Endodermal cell (in vitro differentiated cells): ENCODE data around the gene CPLANE2. TPM values are rescaled to one million over a fixed set of nuclear protein-coding genes. Genes with fewer than 3 reads are reported as not detected.

Experiments used
- DNase-seq: peaks from one replicate; pipeline ENCODE4 v3.0.0-alpha.2; 2017
- H3K27ac ChIP-seq: 2 replicates; pipeline ENCODE4 v1.5.1; 2013; ENCODE audit warnings: mild to moderate bottlenecking, low read depth, low read length, moderate library complexity
- H3K27me3 ChIP-seq: 2 replicates; pipeline ENCODE4 v1.6.1; 2013; ENCODE audit warnings: mild to moderate bottlenecking, low read length, moderate library complexity; ENCODE audit not compliant: insufficient read depth, control insufficient read depth, poor library complexity, severe bottlenecking
- H3K36me3 ChIP-seq: 2 replicates; pipeline ENCODE4 v1.7.0; 2013; ENCODE audit warnings: mild to moderate bottlenecking, low read length, moderate library complexity; ENCODE audit not compliant: control insufficient read depth, insufficient read depth
- H3K4me1 ChIP-seq: one replicate; pipeline ENCODE4 v1.7.0; 2013; ENCODE audit warnings: low read length; ENCODE audit not compliant: control insufficient read depth, insufficient read depth
- H3K4me3 ChIP-seq: 2 replicates; pipeline ENCODE4 v1.5.1; 2013; ENCODE audit warnings: mild to moderate bottlenecking, low read length, moderate library complexity
- H3K9ac ChIP-seq: 2 replicates; pipeline ENCODE4 v1.6.1; 2013; ENCODE audit warnings: mild to moderate bottlenecking, low read length, moderate library complexity; ENCODE audit not compliant: poor library complexity, severe bottlenecking; ENCODE audit errors: extremely low read depth
- H3K9me3 ChIP-seq: 2 replicates; pipeline ENCODE4 v1.6.1; 2013; ENCODE audit warnings: mild to moderate bottlenecking, low read length, moderate library complexity; ENCODE audit not compliant: control insufficient read depth
- H3K27ac Mint-ChIP-seq: 2 replicates; pipeline ENCODE4 v1.8.0; 2020; ENCODE audit warnings: mixed read lengths
- H3K27me3 Mint-ChIP-seq: 2 replicates; pipeline ENCODE4 v1.8.0; 2021; ENCODE audit warnings: mild to moderate bottlenecking, mixed read lengths; ENCODE audit not compliant: insufficient read depth
- H3K36me3 Mint-ChIP-seq: 2 replicates; pipeline ENCODE4 v1.8.0; 2020; ENCODE audit warnings: low read depth, mixed read lengths
- H3K4me1 Mint-ChIP-seq: 2 replicates; pipeline ENCODE4 v1.8.0; 2020; ENCODE audit warnings: mixed read lengths
- H3K4me3 Mint-ChIP-seq: 2 replicates; pipeline ENCODE4 v1.8.0; 2020; ENCODE audit warnings: mild to moderate bottlenecking, moderate library complexity, mixed read lengths
- H3K9me3 Mint-ChIP-seq: 2 replicates; pipeline ENCODE4 v1.8.0; 2020; ENCODE audit warnings: mild to moderate bottlenecking, mixed read lengths
- WGBS, 2 experiments: methylation state at CpG; one replicate each; pipeline versions ENCODE4 v1.1.5 to v1.1.7; 2013; ENCODE audit warnings: missing lambda C conversion rate in 2 of 2, mixed read lengths in 1 of 2; ENCODE audit not compliant: insufficient coverage in 1 of 2, insufficient read length in 1 of 2; 5-methylcytosine and 5-hydroxymethylcytosine counted together
- total RNA-seq, 2 donors: library from RNA; stranded (reverse); fragmentation: NEBNext Ultra II Directional in 1 of 2; extraction: Animal tissue kit (Norgen Biotek cat#: 25700) in 1 of 2; gene quantifications; 2 replicates in 1 of 2; 3 replicates in 1 of 2; pipeline ENCODE4 v1.2.1, GENCODE V29; 2021
- TF ChIP-seq, protein P1 (sequence below): fragments of 200-600 bp; sonication (generic); conservative IDR thresholded peaks from 2 replicates; pipeline ENCODE4 v1.5.0; 2021; ENCODE audit warnings: antibody characterized with exemption, mild to moderate bottlenecking

CPLANE2 gene
- total RNA-seq, 2 donors from 2014 or later, result 9.6 to 10.3 TPM

DNA sequence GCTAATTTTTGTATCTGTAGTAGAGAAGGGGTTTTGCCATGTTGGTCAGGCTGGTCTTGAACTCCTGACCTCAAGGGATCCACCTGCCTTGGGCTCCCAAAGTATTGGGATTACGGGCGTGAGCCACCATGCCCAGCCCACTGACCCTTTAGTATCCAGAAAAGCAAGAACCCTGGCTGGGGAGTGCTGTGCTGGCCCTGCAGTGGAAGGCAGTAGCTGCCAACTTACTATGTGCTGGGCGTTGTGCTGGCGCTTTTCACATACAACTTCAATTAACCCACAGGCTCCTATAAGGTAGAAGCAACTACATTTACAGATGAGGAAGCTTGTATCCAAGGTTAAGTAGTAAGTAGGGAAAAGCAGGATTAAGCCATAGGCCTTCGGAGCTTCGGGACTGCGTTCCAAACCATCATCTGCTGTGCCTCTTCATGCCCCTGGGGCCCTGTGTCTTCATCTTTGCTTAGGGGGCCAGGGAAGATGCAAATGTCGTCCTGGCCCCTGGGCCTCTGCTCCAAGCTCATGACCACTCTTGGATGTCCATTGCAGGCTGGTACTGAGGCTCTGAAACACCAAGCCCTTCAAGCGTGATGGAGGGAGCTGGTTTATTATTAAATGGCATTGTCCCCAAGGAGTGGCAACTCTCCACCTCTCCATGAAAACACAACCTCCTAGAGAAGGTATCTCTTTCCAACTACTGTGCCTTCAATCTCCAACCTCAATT, 8.7 kb upstream of the CPLANE2 start:
- Histone ChIP-seq H3K9ac (no peak overlapping the region), H3K27ac (no peak overlapping the region), H3K9me3 (no peaks in the 10 kb centered on the region), H3K27me3 (no peaks in the 10 kb centered on the region), H3K36me3 (peaks cover 26% of the 10 kb centered on the region), H3K4me3 (no peak overlapping the region), H3K4me1 (no peaks in the 10 kb centered on the region)
- H3K36me3 Mint-ChIP-seq, result peaks cover 11% of the 10 kb centered on the region
- no peaks in the 10 kb centered on the region for H3K27me3 Mint-ChIP-seq
- no peak overlapping the region for H3K4me3 Mint-ChIP-seq
- TF ChIP-seq, protein P1, sequence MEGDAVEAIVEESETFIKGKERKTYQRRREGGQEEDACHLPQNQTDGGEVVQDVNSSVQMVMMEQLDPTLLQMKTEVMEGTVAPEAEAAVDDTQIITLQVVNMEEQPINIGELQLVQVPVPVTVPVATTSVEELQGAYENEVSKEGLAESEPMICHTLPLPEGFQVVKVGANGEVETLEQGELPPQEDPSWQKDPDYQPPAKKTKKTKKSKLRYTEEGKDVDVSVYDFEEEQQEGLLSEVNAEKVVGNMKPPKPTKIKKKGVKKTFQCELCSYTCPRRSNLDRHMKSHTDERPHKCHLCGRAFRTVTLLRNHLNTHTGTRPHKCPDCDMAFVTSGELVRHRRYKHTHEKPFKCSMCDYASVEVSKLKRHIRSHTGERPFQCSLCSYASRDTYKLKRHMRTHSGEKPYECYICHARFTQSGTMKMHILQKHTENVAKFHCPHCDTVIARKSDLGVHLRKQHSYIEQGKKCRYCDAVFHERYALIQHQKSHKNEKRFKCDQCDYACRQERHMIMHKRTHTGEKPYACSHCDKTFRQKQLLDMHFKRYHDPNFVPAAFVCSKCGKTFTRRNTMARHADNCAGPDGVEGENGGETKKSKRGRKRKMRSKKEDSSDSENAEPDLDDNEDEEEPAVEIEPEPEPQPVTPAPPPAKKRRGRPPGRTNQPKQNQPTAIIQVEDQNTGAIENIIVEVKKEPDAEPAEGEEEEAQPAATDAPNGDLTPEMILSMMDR, result no peak
- no peak for DNase-seq
- H3K4me1 Mint-ChIP-seq, result peaks cover 2% of the 10 kb centered on the region
- no peak overlapping the region for H3K27ac Mint-ChIP-seq
- 90 to 100% methylated on average over 7 to 9 of the region's 9 CpGs for WGBS, 2 experiments
- H3K9me3 Mint-ChIP-seq, result no peaks in the 10 kb centered on the region

DNA sequence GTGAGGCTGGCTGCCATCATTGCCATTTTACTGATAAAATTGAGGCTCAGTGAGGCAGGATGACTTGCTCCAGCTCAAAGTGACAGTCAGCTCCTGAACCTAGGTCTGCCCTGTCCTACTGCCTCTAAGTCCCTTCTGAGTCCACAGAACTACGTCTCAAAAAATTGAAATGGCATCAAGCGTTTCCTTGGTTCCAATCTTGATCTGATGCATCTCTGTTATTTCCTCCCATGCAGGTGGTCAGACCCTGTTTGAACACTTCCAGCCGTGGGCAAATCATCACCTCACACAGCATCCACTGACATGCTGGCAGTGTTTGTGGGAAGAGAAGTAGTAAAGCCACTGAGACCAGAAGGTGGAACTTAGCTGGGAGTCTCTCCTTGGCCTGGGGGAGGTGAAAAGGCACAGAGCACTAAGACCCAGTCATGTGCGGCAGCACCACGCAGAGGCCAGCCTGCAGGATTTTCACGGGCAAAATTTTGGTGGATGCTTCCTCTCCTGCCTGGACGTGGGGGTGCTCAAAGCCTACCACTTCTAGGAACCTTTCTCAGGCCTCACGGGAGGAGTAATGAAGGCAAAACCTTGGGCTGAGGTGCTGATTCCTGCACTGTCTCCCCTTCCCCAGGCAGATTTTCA, 7.8 kb upstream of the CPLANE2 start:
- TF ChIP-seq, protein P1, result no peak
- no peaks in the 10 kb centered on the region for H3K4me1 ChIP-seq
- Mint-ChIP-seq H3K36me3 (peaks cover 8% of the 10 kb centered on the region), H3K4me1 (peaks cover 2% of the 10 kb centered on the region), H3K9me3 (no peaks in the 10 kb centered on the region), H3K27ac (no peak overlapping the region), H3K27me3 (no peaks in the 10 kb centered on the region), H3K4me3 (no peak overlapping the region)
- WGBS, 2 experiments, result 83 to 84% methylated on average over 7 to 8 of the region's 8 CpGs
- H3K27me3 ChIP-seq, result no peaks in the 10 kb centered on the region
- H3K4me3 ChIP-seq, result no peak overlapping the region
- H3K27ac ChIP-seq, result no peak overlapping the region
- no peaks in the 10 kb centered on the region for H3K9me3 ChIP-seq
- no peak overlapping the region for H3K9ac ChIP-seq
- peaks cover 19% of the 10 kb centered on the region for H3K36me3 ChIP-seq
- DNase-seq, result no peak

GRCh38 chr1:16243936-16244649, 7.1 kb upstream of the CPLANE2 start:
- peaks cover 5% of the 10 kb centered on the region for H3K36me3 Mint-ChIP-seq
- H3K4me1 Mint-ChIP-seq, result peaks cover 2% of the 10 kb centered on the region
- TF ChIP-seq, protein P1, result peak; percentile 88
- H3K9ac ChIP-seq, result no peak overlapping the region
- WGBS, 2 experiments, result 47 to 53% methylated on average over 6 to 8 of the region's 8 CpGs
- no peak overlapping the region for H3K27ac ChIP-seq
- no peaks in the 10 kb centered on the region for H3K9me3 Mint-ChIP-seq
- H3K4me3 Mint-ChIP-seq, result no peak overlapping the region
- peak; percentile 95 for DNase-seq
- no peaks in the 10 kb centered on the region for H3K27me3 Mint-ChIP-seq
- no peaks in the 10 kb centered on the region for H3K9me3 ChIP-seq
- H3K27me3 ChIP-seq, result no peaks in the 10 kb centered on the region
- no peak overlapping the region for H3K27ac Mint-ChIP-seq
- H3K4me1 ChIP-seq, result no peaks in the 10 kb centered on the region
- H3K36me3 ChIP-seq, result peaks cover 12% of the 10 kb centered on the region
- H3K4me3 ChIP-seq, result no peak overlapping the region
